GM12874 (cell line): ENCODE results near the gene PIK3R3.

Experiments used
- CTCF ChIP-seq: IDR thresholded peaks from 2 replicates; pipeline ENCODE4 v1.5.1; 2011; ENCODE audit warnings: low read depth, mild to moderate bottlenecking, control low read depth, low read length, moderate library complexity; ENCODE audit not compliant: insufficient read depth

PIK3R3 gene

DNA sequence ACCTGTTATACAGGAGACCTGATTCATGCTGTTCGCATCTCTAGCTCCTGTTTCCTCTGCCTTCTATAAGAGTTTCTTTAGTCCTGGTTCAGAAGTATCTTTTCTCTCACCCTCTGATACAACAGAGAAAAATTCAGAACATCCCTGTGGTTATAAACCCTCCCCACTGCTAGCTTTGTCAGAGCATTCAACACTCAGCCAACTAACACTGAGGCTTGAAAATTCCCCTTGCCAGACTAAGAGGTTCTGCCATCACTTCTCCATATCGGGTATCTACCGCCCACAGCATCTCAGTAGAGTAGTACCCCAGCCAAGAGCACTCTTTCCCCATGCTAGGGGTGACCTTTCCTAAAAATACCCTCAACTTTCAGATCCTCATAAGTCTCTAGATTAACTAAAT lies 19.6 kb upstream of the PIK3R3 start:
- TF ChIP-seq CTCF, result no peak

DNA sequence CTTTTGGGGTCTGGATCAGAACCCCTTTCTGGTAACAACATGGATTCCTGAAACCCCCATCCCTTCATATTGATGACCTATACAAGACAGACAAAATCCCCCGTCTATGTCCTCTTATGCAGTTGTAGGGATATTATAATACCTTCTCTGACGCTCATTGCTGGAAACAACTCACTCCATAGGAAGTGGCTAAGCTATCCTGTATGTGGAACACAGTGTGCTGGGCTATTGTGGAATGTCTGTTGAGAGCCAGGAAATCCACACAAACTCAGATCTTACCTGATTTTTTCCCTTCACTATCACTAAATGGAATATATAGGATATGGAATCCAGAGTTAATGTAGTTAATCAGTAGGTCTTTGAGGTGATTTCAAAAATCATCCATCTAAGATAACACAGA lies 17.7 kb upstream of the PIK3R3 start:
- no peak for TF ChIP-seq CTCF

GRCh38 chr1:46148318-46148717 lies 15.9 kb upstream of the PIK3R3 start:
- TF ChIP-seq CTCF, result no peak

DNA sequence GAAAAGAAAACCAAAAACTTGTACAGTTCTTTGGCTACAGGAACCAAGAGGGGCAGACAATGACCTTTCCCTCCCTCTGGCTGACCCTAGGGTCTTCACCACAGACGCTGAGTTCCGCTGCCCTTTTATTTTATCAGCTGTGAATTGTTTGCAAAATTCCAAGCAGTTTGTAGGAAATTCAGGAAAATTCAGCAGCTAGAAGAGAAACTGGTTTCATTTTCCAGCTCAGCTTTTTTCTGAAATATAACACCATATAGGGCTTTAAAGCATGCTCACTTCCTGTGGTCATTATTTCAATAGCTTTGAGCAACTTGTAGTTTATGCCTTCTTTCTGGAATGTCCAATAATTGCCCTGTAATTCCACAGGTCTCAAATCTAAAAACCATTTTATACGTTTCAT lies 5.5 kb upstream of the PIK3R3 start:
- TF ChIP-seq CTCF, result no peak

DNA sequence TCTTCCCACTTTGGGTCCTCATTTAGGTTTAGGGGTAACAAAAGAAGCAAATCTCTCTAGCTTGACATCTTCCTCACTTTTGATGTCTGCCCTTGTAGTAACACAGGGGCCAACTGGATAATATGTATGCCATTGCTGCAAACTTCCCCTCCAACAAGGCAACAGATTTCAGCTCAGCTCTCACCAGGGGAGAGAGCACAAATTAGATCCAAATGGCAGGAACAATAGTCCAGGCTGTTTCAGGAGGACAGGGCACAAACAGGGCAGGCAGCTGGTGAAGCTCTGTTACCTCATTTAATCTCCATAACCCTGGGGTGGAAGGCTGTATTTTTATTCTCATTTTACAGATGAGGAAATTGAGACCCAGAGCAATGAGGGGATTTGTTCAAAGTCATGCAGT lies 4.3 kb upstream of the PIK3R3 start:
- TF ChIP-seq CTCF, result no peak

GRCh38 chr1:46134660-46135331 lies 2.4 kb upstream of the PIK3R3 start:
- no peak for TF ChIP-seq CTCF

- TF ChIP-seq CTCF, result no peak
Measured at GRCh38 chr1:46133781-46134350, 1.4 kb upstream of the PIK3R3 start.
